ENCODE data around the gene ALDH3B2.
"Not testable (repeated sequence)": the region's sequence is repeated elsewhere in the genome, so short reads cannot be mapped to it uniquely, and the experiment has no call there.

ALDH3B2 gene

GRCh38 chr11:67641338-67642172 lies 32.9 kb downstream of the ALDH3B2 start:
- DNase-seq, result no peak

DNA sequence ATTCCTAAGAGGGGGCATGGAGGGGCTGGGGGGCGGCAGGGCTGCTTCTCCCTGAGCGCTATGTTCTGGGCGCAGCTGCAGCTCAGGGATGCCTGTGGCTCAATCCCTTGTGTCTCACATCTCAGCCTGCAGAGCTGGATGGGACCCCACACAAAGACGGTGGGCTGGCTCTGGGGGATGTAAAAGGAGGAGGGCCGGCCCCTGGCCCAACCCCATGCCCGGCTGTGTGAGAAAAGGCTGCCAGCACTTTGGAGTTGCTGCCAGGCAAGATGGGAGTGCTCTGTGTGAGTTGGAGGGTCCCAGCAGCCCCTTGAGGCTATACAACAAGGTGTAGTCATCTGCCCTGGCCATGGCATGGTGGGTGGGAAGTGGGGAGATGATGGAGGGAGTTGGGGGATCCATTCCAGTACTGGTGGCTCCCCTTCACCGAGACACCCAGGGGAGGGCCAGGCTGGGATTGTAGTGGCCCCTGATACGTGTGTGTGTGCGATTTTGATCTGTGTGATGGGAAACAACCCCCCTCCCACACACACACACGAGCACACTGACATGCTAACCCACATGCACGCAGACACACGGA lies 33.6 kb downstream of the ALDH3B2 start:
- no peak for DNase-seq

GRCh38 chr11:67640021-67640757 lies 34.2 kb downstream of the ALDH3B2 start:
- DNase-seq, result peak; percentile 43

- no peak for DNase-seq
These were observed 35.0 kb downstream of the ALDH3B2 start, which contains the start of gene TBX10 for GRCh38 chr11:67639438-67639859. Gene TBX10, minus strand, starts transcription at chr11:67639763. Its CDS starts 291 bp downstream, at chr11:67639472.

DNA sequence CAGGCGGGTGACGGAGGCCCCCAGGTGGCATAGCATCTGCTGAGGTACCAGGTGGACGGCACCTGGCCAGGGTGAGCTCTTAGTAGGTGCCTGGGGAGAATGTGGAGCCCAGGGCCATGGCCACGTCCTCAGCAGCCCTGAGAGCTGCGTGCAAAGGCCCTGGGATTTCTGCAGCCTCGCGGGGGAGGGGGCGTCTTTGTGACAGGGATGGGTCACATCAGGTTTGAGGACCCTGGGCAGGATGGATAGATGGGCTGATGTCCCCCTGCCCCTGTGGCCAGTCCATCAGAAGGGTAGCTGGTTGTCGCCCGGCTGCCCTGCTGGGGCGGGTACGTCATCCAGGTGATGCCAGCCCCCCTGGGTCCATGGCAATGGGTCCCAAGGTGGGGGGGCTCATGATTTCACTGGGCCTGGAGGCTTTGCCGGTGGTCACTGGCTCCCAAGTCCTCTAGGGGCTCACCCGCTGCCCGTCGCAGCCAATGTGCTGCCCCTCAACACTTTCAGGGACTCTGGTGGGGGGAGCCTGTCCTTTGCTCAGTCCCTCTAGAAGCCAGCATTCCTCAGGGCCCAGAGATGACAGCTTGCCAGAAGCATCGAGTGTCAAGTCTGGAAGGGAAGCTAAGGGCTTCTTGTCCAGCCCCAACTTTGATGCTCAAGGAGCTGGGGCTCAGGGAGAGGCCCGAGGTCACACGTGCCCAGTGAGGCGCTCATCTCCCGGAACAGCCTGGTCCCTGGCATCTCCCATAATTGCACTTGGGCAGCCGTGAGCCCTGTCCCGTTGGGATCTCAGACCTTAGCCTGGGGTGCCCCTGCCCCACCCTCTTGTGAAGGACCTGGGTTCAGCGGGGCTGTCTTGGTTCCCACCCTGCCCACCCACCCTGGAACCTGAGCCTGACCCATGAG lies 35.6 kb downstream of the ALDH3B2 start:
- DNase-seq, result no peak

DNA sequence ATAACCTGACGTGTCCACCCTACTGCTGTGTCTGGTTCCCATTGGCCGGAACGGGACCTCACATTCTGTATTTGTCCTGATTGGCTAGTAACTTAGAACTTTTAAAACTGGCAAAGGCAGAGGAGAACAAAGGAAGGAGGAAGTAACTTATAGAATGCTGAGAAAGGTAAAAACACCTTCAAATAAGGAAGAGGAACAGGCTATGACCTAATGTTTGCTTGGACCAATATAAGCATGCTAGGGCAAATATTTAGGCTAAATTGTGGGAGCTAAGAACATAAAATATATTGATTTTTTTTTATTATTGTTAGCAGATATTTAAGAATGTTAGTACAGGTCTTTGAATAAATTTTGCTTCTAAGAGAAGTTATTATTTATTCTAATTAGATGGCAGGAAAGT lies 37.0 kb downstream of the ALDH3B2 start:
- DNase-seq, result not testable (repeated sequence)

DNA sequence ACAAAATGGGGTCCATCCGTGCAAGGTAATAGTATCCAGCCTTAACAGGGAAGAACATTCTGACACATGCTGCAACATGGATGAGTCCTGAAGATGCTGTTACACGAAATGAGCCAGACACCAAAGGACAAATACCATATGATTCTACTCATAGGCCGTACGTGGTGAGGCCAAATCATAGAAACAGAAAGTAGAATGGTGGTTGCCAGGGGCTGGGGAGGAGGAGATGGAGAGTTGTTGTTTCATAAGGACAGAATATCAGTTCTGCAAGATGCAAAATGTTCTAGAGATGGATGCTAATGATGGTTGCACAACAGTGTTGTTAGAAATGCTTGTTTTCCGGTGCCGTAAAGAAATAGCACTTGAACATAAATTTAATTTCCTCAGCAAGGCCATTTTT lies 37.5 kb downstream of the ALDH3B2 start:
- DNase-seq, result no peak

DNA sequence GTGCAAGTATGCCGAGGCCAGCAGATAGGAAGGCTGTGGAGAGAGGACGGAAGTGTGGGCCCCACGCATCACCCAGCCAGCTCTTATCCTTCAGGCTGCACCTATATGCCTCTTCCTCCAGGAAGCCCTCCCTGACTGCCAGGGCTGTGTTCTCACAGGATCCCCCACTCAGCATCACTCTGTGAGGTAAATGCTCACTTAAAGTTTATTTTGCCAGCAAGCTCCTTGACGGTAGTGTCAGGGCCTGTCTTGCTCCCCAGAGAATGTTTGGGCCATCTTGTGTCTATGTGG lies 39.2 kb downstream of the ALDH3B2 start:
- DNase-seq, result no peak

GRCh38 chr11:67634366-67635230 lies 39.8 kb downstream of the ALDH3B2 start:
- DNase-seq, result no peak

DNA sequence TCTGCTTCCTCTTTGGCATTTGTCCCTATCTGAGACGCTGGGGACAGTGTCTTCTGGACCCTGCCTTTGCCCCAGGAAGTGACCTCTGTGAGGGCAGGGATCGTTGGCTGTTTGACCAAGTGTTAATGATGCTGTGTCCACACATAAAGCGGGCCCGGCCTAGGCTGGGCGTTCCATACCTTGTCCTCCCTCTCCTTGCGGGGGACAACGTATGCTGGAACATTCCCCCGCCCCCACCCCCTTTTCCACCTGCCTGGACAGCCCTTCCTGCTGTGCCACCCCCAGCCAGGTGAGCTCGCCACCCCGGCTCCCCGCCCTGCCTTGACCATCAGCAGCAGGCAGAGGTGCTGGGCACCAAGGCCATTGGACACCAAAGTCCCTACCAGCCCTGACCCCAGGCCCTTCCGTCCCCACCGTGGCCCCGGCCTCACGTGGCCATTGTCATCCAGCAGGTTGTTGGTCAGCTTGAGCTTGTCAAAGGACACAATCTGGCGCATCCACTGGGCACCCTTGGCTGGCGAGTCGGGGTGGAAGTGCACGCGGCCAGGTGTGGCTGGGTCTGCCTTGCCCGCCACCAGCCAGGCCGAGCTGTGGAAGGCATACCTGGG lies 40.6 kb downstream of the ALDH3B2 start:
- no peak for DNase-seq

- DNase-seq, result no peak
These were observed 41.3 kb downstream of the ALDH3B2 start for GRCh38 chr11:67632982-67633755.

DNA sequence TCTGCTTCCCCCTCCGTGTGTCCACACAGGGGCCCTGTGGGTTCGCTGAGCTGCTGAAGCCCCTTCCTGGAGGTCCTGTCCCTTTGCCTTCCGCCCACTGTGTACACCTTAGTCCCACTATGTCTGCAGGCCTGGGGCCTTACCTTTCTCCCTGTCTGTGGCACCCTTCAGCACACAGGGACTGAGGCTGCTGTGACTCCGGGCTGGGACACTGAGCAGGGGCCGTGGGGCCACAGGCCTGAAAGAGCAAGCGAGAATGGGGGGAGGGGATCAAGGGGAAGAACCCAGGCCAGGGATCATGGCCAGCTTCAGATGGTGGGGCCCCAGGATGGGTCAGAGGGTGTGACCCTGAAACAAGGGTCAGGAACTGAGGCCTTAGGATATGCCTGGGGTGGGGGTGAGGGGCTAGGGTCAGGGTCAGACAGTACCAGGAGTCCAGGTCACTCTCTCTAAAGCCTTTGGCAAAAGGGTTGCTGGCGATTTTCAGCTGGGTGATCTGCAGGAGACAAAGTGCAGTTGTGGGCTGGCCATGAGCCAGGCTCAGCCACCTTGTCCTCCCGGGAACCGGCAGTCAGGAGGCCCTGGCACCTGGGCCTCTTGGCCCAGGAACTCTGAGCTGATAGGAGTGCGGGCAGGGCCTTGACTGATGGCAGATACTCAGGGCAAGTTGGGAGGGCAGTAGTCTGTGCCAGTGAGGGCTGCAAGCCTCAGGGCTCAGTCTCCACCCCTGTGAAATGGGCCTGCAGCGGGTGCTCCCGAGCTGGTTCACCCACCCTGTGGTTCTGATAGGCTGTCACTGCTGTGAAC lies 42.0 kb downstream of the ALDH3B2 start:
- DNase-seq, result no peak

DNA sequence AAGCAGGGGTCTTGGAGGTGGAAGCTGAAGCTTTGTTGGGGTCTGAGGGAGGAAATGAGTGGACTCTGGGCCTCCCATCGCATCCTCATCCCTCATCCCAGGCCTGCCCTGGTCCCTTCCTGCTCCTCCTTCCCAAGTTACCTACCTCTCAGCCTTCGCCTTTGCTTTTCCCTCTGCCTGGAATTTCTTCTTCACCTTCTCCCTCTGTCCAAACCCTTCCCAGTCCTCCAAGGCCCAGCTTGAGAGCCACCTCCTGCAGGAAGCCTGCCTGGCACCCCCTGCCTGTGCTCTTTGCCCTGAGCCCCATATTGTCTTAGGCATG lies 42.6 kb downstream of the ALDH3B2 start:
- no peak for DNase-seq

DNA sequence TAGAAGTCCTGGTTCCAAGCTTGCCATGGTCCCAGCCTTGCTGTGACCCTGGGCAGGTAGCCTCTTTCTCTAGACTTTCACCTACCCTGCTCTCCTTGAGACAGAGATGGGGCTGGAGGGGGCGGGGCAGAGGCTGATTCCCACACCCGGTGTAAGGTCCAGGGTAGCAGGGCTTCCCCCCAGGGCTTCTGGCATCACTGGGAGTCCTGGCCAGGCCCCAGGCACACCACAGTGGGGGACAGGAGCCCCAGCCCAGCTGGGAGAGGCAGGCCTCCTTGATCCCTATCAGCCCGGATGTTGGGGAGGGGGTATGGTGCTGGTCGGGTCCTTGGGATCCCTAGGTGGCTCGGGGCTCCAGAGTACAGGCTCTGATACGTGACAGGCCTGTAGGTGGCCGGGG lies 43.0 kb downstream of the ALDH3B2 start:
- no peak for DNase-seq

GRCh38 chr11:67630943-67631331 lies 43.5 kb downstream of the ALDH3B2 start:
- DNase-seq, result no peak

DNA sequence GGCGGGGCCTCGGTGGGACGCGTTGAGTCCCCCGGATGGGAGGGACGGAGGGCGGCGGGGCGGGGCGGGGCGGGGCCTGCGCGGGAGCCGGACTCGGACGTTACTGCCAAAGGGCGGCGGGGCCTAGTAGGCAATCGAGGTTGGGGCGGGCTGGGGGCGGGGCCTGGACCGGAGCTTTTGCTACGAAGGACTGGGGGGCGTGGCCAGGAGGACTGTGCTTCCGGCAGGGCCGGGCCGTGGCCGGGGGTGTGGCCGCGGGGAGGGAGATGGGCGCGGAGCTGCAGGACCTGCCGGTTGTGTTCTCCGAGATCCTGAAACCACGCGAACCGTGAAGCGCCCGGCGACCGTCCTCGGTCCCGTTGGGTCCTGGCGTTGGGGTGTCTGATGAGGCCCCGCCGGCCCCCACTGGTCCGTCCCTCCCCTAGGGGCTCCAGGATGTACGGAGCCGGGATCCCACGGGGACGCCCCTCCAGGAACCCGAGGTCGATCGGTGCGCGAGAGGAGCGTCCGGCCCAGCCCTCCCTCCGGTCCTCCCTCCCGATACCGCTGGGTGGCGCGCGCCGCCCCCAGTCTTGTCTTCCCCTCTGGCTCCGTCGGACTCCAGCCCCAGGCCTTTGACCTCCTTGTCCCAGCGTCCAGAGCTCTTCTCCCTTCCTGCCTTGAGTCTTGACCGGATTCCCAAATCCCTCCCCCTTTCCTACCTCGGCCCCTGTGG lies 44.0 kb downstream of the ALDH3B2 start:
- peak; percentile 98 for DNase-seq

- DNase-seq, result peak; percentile 78
These were observed 44.8 kb downstream of the ALDH3B2 start, which contains the start of gene NUDT8 for GRCh38 chr11:67629386-67630227. Gene NUDT8, minus strand, starts transcription at chr11:67629937. Its CDS starts 26 bp downstream, at chr11:67629911.
